NCI-H2227 treated with DMSO at 0.1 percent for 48 hours (cell line): ENCODE measurements around the gene SOCS2.

Experiments used
- DNase-seq: peaks from one replicate; lab custom pipeline; 2025; lab: John Stamatoyannopoulos, UW

SOCS2 gene

DNA sequence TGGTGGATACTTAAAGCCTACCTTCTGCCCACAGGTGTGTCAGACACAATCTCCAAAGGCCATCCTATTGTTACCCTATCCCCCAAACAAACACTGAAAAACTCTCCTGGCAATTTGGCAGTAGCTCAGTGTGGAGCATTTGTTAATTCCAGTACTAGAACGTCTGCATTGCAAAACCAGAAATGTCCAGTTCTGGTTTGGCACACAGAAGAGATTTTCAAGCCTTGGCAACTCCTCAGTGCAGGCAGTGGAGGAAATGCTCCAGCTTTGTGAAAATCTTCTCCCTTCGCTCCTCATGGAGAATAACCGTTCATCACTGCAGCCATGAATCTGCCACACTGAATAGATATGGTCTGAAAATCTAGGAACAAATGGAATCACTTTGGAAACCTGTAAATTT lies 5.3 kb upstream of the SOCS2 start:
- DNase-seq = no peak

GRCh38 chr12:93568091-93568490 lies 4.4 kb upstream of the SOCS2 start:
- no peak for DNase-seq

GRCh38 chr12:93569301-93569655 lies 3.2 kb upstream of the SOCS2 start:
- peak; percentile 70 for DNase-seq

DNA sequence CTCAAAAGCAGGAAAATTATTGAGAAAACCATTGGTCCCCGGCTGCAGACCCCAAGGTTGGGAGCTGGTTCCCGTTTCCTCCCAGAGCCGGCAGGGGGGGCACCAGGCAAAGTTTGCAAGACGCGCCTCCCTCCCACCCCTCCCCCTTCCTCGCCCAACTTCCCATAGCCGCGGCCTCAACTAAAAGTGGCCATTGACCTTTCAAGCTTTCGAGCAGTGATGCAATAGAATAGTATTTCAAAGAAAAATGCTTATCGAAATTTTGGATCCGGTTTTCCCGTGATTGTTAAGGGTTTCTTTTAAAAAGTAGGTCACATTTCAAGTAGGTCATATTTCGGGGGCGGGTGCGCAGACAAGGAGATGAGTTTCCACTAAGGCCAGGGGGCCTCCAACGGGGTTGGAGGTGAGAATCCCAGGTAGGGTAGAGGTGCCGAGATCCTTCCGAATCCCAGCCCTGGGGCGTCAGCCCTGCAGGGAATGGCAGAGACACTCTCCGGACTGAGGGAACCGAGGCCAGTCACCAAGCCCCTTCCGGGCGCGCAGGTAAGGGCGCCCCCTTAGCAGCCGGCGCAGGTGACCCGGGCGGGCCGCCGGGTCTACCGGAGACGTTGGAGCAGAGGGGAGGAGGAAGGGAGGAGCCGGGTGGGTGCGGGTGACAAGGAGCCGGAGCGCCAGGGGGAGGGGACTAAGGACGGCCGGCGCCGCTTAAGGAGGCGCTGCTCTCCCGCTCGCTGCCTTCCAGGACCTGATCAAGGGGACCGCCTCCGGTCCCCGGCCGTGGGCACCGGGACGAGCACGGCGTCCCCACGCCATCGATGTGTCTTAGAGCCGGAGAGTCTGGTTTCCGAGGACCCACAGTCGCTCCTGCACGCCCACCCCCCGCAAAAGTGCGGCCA lies 2.6 kb upstream of the SOCS2 start:
- DNase-seq = peak; percentile 70

DNA sequence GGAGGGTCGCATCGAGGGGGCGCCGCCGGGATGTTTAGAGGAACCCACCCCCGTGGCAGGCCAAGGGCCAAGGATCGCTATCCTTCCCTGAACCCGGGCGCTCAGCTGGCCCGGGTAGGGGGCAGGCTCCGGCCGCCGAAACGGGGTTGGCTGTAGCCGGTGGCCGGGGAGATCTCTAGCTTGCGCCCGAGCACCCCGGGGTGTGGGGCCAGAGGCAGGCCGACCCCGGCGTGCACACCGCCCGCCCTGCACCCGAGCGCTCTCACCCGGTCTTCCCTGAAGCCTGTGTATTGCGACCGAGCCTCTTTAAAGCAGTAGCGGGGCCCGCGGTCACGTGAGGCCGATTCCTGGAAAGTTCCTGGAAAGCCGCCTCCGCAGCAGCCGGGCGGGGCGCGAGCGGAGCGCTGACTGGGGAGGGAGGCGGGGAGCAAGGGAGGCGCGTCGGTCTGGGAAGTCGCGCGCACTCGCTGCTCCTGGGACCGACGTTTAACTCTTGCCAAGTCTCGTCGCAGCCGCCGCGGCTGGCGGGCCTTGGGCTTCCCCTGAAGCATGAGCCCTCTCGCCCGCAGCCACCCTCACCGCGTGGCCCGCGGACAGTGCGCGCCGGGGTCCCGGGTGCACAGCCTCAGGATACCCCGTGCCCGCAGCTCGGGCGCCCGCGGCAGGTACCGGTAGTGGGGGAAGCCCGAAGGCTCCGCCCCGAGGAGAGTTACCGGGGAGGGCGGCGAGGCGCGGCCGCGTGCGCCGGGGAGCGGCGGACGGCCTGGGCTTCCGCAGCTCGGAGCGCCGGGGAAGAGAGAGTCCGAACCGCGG lies 1.7 kb upstream of the SOCS2 start:
- peak; percentile 88 for DNase-seq

DNA sequence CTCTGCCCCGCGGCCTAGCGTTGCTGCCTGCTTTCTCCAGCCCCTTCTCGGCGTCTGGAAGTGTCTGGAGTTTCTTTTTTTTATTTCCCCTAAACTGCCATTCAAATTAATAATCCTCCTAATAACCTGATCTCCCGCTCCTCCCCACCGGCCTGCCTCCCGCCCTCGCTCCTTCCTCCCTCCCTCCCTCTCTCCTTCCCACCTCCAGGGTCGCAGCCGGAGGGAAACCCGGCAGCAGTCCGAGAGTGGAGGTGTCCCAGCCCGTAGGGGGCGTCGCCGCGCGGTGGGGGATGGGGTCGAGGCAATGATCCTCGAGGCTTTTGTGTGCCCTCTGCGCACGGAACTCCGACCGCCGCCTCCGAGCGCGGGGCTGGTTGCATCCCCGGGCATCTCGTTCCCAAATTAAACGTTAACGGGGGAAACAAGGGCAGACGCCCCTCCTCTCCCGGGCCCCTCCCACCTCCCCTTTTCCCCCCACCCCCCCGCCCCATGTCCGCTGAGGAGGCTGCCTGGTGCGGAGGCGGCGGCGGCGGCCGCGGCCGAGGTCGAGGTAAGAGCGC lies 1.0 kb upstream of the SOCS2 start:
- peak; percentile 80 for DNase-seq

GRCh38 chr12:93572712-93573551 lies 457 bp downstream of the SOCS2 start:
- no peak for DNase-seq

DNA sequence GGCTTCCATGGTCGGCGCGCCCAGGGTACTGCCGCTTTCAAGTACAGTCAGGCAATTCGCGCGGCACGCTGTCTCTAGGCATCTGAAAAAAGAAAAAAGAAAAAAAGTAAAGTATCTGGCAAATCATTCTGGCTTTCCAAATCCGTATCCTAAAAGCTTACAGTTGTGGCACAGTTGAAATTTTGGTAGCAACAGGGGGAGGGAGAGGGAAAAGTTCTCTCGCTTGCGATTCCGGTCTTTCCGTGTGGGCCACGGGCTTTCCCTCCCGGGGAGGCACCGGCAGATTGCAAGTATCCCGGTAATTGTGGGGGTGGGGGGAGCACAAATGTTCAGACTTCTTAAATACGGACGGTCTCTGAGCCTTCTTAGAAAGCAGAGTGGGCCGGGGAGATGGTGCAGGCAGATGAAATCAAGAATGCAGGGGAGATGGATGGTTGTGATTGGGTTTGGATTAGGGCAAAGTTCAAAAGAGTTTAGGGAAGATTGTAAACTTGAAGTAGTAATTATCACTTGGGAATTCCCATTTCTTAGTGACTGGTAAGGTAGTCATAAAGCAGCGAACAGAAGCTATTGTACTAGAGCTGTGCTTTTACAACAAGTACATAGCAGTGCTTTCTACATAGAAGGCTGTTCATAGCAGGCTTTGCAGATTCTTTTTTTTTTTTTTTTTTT lies 1.2 kb downstream of the SOCS2 start:
- peak; percentile 83 for DNase-seq

DNA sequence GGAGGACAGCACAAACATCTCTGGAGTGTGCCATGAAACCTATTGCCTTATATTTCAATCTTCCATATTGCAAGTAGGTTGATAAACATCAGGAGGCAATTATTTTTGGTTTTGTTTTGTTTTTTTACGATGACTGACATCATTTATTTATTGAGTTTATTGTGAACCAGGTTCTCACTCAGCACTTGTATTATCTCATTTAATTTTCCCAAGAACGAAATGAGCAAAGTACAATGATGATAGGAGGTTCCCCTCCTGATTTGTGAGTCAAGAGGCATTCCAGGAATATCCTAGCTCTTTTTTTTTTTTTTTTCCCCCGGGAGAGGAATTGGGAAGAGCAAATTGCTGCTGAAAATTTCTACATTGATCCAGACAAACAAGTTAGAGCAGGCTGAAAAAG lies 4.7 kb downstream of the SOCS2 start:
- DNase-seq = no peak

DNA sequence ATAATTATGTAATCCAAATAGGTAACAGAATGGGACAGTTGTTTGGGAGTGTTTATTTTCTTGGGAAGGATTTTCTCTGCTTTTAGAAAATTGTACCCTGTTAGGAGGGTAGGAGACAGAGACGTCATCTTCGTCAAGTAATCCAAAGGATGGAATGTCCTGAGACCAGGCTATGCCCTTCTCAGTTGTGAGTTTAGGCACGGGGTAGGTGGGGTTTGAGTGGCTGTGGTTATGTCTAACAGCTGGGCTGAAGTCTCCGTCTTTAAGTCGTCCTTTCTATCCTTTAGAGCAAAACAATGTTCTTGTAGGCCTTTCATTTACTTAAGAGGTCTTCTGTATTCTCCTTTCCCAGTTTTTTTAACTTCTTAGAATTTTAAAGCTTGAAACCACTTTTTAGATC lies 5.7 kb downstream of the SOCS2 start:
- DNase-seq = peak; percentile 46

GRCh38 chr12:93580682-93581081 lies 8.2 kb downstream of the SOCS2 start:
- DNase-seq = no peak

DNA sequence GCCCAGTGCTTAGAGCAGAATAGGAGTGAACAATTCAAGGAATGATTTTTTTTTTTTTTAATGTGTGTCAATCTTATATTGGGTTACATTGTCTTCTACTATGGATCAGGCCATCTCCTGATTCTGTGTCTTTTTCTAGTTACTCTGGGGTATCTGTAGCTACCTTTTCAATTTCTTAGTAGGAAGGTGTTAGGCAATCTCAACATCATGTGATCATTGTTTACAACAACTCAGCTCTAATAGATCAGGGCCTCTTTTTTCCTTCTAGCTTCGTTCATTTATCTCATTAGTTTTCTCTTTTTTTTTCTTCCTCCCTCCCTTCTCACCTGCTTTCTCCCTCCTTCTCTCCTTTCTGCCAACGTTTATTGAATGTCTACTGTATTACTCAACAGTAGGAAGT lies 8.9 kb downstream of the SOCS2 start:
- no peak for DNase-seq

GRCh38 chr12:93582351-93582750 lies 9.9 kb downstream of the SOCS2 start:
- DNase-seq = peak; percentile 38

DNA sequence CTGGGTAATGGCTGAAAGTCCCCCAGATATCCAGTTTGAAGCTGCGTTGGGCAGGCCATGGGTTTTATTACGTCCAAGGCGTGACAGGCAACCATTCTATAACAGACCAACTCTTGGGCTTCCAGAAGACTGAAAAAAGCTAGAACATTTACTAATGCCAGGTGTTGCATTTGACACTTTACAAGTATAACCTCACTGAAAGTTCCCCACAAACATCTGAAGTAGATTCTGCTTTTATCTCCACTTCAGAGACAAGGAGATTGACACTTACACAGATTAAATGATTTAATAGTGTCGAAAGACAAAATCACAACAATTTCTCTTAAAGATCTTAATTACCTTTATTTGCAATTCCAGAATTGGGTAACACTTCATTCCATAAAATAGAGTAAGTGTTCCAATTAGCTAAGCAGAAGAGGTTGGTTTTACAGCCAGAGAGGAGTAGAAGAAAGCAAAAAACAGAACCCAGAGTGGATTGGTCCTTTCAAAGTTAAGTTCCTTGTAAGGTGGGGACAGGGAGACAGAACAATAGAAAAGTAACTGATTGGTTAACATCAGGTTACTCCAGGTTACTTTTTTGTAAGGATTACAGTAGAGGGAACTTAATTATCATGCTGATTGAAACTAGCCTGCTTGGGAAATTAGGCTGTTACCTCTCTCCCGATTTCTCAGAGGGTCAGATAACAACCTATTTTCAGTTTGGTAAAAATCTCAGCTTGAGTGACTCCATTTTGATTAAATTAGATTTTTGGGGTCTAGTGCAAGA lies 11.3 kb downstream of the SOCS2 start:
- DNase-seq = no peak

DNA sequence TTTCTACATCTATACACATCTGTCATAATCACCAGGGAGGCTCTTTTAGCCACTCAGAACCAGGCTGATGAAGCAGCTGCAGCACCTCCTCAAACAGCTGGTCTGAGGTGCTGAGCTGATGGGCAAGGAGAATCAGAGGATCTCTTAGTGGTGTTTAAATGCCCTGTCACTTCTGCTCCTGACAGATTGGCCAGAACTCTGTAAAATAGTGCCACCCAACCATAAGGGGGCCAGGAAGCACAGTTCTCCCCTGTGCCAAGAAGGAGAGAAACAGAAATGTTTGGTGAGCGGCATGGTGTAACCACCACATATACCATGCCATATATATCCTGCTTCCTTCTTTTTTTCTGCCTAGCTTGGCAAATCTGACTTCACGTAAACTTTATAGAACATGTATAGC lies 12.8 kb downstream of the SOCS2 start:
- DNase-seq = no peak

- DNase-seq = no peak
Observed at GRCh38 chr12:93587611-93588010, 15.1 kb downstream of the SOCS2 start.

GRCh38 chr12:93589081-93589480 lies 16.6 kb downstream of the SOCS2 start:
- DNase-seq = no peak

DNA sequence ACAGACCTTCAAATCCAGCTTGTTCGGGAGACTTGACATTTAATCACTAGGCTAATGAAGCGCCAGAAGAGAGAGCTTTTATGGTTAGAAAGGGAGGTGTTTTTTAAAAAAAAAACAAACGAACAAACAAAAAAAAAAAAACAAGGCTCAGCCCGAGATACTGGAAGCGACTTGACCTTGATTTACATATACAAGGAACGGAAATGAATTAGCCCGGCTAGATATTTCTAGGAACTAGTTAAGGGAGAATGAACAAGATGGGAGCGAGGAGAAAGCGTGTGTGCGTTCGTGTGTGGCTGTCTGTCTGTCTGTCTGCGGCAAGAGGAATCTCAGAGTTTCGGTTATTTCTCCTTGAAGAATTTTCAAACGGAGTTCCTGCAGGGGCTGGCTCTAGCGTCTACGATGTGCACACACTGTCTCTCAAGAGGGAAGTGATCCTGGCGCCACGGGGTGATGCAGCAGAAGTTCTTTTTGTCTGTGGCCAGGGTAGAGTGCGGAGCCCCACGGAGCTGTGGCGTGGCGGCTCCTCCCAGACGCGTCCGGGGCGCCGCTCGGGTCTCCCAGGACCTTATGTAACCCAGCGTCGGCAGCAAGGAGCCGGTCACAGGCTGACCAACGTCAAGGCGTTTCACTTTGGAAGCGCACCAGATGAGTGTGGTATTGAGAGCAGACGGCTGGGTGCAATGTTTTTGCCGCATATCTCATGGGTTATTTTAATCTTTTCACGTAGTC lies 18.8 kb downstream of the SOCS2 start:
- DNase-seq = peak; percentile 81

DNA sequence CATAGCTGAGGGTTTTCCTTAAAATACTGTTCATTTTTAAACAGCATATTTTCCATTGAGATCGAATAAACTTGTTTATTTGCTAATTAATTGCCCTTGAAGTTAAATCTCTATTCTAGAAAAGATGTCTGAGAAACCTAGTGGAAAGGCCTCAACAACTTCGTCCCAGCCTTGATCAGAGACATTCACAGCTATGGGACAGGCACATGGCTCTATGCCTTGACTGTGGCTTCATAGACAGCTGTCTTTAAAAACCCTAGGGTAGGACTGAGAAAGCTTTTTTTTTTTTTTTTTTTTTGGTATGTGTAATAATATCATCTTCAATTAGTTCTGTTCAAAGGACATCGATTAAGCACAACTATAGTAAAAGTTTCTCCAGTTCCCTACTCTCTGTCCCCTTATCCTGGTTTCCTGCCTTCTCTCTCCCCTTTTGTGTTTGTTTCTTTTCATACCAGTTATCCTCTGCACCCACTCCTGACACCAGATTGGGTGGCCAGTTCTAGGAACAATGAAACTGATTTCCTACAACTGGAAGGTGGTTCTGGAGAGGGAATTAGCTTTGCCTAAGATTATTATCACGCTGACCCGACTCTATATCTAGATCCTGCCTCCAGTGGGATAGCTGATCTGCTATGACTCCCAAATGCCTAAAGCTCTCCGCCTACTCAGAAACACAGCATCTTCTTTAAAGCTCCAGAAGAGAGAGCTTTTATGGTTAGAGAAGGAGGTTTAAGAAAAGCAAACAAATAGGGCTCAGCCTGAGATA lies 20.3 kb downstream of the SOCS2 start:
- peak; percentile 79 for DNase-seq
